HG02571 (cell line): ENCODE data around the gene CAPS2.

Source experiments
- ATAC-seq: cut with Tn5 transposase; IDR thresholded peaks from one replicate; pipeline ENCODE4 v1.9.1; 2021; ENCODE audit warnings: mild to moderate bottlenecking, moderate library complexity; ENCODE audit not compliant: unreplicated experiment

Gene CAPS2

GRCh38 chr12:75305412-75306332, 24.5 kb downstream of the CAPS2 start:
- ATAC-seq, result no peak

- ATAC-seq, result no peak
These were observed 27.3 kb downstream of the CAPS2 start for GRCh38 chr12:75302781-75303180.

DNA sequence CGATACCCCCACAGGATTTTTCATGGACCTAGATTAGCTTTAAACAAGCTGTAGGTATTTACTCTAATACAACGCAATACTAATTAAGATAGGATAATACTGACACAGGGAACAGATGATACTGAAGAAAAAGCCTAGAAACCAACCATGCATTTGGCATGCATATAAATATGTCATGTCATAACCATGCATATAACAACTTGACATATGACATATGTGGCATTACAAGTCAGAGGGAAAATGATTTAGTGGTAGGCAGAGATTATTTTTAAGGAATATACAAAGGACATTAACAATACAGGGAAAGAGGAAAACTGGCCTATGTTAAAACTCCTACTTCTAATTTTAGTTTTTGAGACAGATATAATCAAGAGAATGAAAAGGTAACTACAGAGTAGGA, 27.9 kb downstream of the CAPS2 start:
- no peak for ATAC-seq

- no peak for ATAC-seq
These were observed 35.3 kb downstream of the CAPS2 start for GRCh38 chr12:75294797-75295196.

GRCh38 chr12:75294336-75294735, 35.8 kb downstream of the CAPS2 start:
- ATAC-seq, result no peak

DNA sequence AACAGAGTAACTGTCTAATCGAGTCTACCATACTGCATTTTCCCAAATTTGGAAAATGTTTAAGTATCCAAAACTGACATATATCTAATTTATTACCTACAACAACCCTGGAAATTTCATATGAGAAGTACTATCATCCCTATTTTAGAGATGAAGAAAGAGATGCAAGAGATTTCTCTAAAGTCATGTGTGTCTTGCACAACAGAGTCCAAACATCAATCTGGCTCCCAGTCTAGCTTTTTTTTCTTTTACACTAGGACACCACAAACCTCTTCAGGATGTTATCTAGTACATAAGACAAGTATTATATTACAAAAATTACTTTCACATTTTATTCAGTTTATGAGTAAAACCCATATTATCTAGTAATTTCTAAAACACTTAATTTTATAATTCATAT, 39.1 kb downstream of the CAPS2 start:
- no peak for ATAC-seq

- ATAC-seq, result no peak
These were observed 40.4 kb downstream of the CAPS2 start for GRCh38 chr12:75289753-75290152.

DNA sequence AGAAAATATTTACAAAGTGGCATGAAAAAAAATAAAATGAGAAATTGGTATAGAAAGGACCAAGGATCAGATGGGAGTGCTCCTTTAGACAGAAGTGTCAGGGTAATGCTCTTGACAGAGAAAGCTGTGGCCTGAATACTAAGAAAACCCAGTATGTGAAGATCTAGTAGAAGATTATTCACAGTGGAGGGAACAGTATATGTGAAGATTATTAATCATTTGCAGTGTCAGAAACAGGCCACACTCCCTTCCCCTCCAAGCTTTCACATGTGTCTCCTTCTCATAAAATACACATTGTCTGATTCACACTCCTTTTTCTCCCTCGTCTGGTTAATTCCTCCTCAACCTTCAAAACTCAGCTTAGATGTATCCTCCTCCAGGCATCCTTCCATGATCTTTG, 41.3 kb downstream of the CAPS2 start:
- no peak for ATAC-seq

GRCh38 chr12:75275702-75276101, 54.4 kb downstream of the CAPS2 start:
- ATAC-seq, result no peak

GRCh38 chr12:75271576-75271975, 58.5 kb downstream of the CAPS2 start:
- no peak for ATAC-seq

DNA sequence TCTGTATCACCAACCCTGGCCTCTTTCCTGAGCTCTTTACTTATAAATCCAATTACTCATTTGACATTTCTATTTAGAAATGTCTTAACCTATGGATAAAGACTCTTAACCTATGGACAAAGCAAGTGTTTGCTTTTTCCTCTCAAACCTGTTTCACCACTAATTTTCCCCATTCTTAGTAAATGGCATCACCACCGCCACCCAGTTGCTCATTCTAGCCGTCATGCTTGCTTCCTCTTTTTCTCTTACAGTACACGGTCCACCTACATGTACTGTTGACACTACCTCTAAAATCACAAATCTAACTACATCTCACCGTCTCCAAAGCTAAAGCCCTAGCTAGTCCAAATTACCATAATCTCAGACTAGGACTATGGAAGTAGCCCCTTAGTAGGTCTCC, 60.0 kb downstream of the CAPS2 start:
- ATAC-seq, result no peak

- ATAC-seq, result no peak
These were observed 60.9 kb downstream of the CAPS2 start for GRCh38 chr12:75269209-75269608.

DNA sequence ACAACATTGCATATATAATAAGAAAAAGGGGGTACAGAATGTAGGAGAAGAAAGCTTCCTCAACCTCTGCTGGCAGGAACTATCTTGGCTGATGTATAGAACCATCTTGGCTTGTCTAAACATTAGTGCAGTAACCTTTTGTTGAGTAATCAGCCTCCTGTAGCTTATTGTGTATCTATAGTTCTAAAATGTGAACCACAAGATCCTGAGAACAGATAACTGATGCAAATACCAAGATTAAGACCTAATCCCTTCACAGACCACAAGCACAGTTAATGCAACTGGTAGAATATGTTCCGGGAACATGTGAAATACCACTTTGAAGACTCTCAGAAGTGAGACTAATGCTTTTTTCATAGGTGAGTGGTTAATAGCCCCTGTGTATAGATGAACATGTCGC, 69.8 kb downstream of the CAPS2 start:
- ATAC-seq, result no peak

DNA sequence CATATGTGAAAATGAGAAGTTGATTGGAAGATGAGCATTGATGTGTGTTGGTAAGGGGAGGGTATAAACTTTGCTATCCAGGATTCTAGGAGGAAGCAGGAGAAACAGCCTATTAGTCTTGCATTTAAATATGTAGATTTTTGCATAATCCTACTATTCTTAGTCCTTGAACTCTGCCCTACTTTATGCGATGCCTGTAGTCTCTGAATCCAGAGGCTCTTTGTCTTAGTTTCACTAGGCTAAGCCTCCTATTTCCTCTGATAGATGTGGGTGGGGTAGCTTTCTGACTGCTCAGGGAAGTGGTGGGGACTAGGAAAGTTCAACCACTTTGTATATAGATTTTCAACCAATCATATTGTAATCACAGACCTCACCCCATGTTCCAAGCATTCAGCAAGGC, 71.0 kb downstream of the CAPS2 start:
- no peak for ATAC-seq

DNA sequence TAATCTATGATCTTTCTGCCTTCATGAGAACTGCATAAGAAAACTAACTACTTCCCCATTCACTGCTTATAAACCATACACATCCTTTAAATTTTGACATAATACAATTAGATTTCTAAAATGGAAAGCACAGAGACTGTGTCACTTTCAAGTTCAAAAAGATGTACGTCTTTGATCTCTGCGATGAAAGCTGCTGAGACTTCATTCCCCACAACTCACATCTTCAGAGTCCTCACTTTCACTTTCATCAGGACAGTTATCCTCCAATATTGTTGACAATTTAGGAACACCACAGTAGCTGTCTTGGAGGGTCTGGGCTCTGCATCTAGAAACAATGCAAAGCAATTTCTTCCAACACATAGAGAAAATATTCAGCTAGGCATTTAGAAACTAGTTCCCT, 72.6 kb downstream of the CAPS2 start:
- ATAC-seq, result no peak

GRCh38 chr12:75245108-75245507, 85.0 kb downstream of the CAPS2 start:
- ATAC-seq, result no peak

GRCh38 chr12:75239987-75240386, 90.1 kb downstream of the CAPS2 start:
- no peak for ATAC-seq

DNA sequence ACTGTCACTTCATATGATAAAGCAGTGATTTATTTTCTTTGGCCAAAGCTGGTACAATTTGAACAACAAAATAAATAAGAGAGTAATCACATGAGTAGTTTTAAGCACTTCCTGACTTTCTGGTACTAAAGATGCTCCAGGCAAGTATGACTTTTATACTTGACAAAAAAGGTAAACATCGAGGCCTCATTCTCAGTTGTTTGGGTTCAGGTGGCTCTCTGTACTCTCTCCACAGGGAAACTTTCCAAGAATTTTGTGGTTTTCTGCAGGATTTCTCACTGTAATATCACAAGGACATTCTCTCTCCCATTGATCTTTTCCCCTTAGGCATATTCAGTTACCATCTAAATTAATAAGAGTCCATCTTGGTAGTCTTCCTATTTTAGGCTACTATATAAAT, 93.9 kb downstream of the CAPS2 start:
- no peak for ATAC-seq

DNA sequence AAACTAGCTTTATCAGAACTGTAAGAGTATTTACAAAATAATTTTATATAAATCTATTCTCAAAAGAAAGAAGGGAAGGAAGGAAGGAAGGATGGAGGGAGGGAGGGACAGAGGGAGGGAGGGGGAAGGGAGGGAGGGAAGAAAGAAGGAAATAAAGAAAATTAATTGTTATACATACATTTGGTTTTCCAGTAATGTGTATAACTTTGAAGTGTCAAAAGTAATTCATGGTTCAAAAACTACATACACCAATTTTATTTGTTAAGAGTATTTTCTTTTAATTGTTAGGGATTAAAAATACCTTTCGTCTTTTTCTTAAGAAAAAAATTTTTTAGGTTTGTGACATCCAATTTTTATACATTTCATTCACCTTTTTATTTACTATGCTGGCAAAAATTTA, 103.0 kb downstream of the CAPS2 start:
- no peak for ATAC-seq
